GM19463 (cell line): Measurements from ENCODE around the gene CD6.
"Not testable (repeated sequence)": the region's sequence is repeated elsewhere in the genome, so short reads cannot be mapped to it uniquely, and the experiment has no call there.

ENCODE experiments used
- ATAC-seq: cut with Tn5 transposase; IDR thresholded peaks from one replicate; pipeline ENCODE4 v1.9.1; 2021; ENCODE audit warnings: mild to moderate bottlenecking, moderate library complexity; ENCODE audit not compliant: unreplicated experiment

Gene CD6

GRCh38 chr11:60951904-60952741, 19.4 kb upstream of the CD6 start, which contains the start of gene SLC15A3:
Gene SLC15A3 (minus strand): TSS chr11:60952176. CDS start chr11:60951551, 625 bp downstream.
- peak; percentile 62 for ATAC-seq

GRCh38 chr11:60952742-60953170, 18.7 kb upstream of the CD6 start:
- no peak for ATAC-seq

GRCh38 chr11:60953781-60954180, 17.7 kb upstream of the CD6 start:
- ATAC-seq = no peak

GRCh38 chr11:60954421-60954820, 17.1 kb upstream of the CD6 start:
- ATAC-seq = no peak

GRCh38 chr11:60955571-60955970, 15.9 kb upstream of the CD6 start:
- ATAC-seq = no peak

GRCh38 chr11:60957188-60957587, 14.3 kb upstream of the CD6 start:
- no peak for ATAC-seq

GRCh38 chr11:60959431-60959830, 12.0 kb upstream of the CD6 start:
- ATAC-seq = no peak

GRCh38 chr11:60960405-60960804, 11.1 kb upstream of the CD6 start:
- ATAC-seq = no peak

- ATAC-seq = no peak
Observed at GRCh38 chr11:60964801-60965200, 6.7 kb upstream of the CD6 start.

GRCh38 chr11:60966890-60967289, 4.6 kb upstream of the CD6 start:
- no peak for ATAC-seq

- ATAC-seq = no peak
Observed at GRCh38 chr11:60968223-60968622, 3.3 kb upstream of the CD6 start.

- ATAC-seq = peak; percentile 54
Observed at GRCh38 chr11:60970369-60970774, 1.1 kb upstream of the CD6 start.

- ATAC-seq = no peak
Observed at GRCh38 chr11:60970890-60971289, 590 bp upstream of the CD6 start.

GRCh38 chr11:60972182-60973030, 926 bp downstream of the CD6 start:
- ATAC-seq = no peak

- ATAC-seq = no peak
Observed at GRCh38 chr11:60973699-60974098, 2.2 kb downstream of the CD6 start.

- ATAC-seq = not testable (repeated sequence)
Observed at GRCh38 chr11:60974316-60974715, 2.8 kb downstream of the CD6 start.

GRCh38 chr11:60974726-60975125, 3.2 kb downstream of the CD6 start:
- no peak for ATAC-seq

- ATAC-seq = no peak
Observed at GRCh38 chr11:60977224-60977623, 5.7 kb downstream of the CD6 start.

- ATAC-seq = no peak
Observed at GRCh38 chr11:60977836-60978235, 6.4 kb downstream of the CD6 start.

GRCh38 chr11:60978546-60979380, 7.3 kb downstream of the CD6 start:
- no peak for ATAC-seq

- ATAC-seq = no peak
Observed at GRCh38 chr11:60981515-60981914, 10.0 kb downstream of the CD6 start.
